HG02973 (cell line): ENCODE results near the gene PITRM1.
"Not testable (repeated sequence)": the region's sequence is repeated elsewhere in the genome, so short reads cannot be mapped to it uniquely, and the experiment has no call there.

Source experiments
- ATAC-seq: cut with Tn5 transposase; IDR thresholded peaks from one replicate; pipeline ENCODE4 v1.9.1; 2021; ENCODE audit warnings: moderate library complexity; ENCODE audit not compliant: unreplicated experiment

PITRM1 gene

GRCh38 chr10:3123571-3124411 is 48.8 kb downstream of the PITRM1 start:
- no peak for ATAC-seq

- no peak for ATAC-seq
Observed at GRCh38 chr10:3122486-3123205, 49.9 kb downstream of the PITRM1 start.

DNA sequence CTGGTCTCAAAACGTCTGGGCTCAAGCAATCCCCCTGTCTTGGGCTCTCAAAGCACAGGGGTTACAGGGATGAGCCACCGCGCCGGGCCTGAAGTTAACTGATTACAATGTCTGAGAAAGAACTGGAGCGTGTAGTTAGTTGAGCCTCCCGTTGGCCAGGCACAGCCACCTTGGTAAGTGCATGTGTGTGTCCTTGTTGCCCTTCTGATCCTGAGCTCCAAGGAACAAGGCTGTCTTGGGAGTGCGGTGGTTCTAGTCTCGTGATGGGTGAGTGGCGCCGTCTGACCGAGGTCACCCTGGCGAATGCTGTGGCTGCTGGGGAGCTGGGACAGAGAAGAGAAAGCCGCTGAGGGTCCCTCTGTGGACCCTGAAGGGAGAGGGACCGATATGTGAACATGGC is 50.5 kb downstream of the PITRM1 start:
- ATAC-seq = no peak

DNA sequence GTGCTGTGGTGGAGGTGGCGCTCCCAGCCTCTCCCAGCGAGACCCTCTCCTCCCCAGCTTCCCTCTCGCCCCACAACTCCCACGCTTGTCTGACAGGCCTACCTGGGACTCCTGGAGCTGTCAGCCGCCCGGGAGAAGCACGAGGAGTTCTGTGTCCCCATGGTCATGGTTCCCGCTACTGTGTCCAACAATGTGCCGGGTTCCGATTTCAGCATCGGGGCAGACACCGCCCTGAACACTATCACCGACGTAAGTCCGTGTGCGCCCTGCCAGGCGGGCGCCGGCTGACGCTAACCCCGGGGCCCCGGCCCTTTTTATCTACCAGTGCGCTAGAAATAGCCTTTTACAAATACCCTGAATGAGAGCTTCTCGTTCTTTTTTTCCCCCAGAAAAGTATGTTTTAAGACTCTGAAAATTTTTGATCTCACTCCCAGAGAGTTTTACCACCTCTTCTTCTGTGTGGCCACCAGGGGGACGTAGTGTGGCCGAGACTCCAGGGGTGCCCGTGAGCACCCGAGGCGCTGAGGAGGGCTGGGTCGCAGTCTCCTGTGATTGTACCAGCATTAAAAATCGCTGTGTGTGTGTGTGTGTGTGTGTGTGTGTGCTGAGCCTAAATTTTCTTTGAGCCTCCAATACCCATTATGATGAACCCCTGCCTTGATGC is 52.7 kb downstream of the PITRM1 start:
- no peak for ATAC-seq

DNA sequence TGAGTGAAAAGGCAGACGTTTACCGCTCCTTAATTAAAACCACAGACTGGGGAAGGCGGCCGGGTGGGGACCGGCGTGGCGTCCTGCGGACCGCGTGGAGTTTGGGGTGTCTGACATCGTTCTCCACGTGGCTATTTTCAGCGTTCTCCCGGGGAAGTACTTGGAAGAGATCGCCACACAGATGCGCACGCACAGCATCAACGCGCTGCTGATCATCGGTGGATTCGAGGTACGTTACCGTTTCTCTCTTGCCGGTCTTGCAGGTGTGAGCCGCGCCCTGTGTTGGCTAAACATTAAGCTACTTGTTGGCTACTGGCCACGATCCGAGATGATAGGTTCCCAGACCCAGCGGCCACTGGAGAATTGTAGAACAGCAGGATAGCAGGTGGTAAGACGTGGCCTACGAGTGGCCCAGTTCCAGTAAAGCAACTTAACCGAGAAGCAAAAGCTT is 53.9 kb downstream of the PITRM1 start:
- ATAC-seq = no peak

DNA sequence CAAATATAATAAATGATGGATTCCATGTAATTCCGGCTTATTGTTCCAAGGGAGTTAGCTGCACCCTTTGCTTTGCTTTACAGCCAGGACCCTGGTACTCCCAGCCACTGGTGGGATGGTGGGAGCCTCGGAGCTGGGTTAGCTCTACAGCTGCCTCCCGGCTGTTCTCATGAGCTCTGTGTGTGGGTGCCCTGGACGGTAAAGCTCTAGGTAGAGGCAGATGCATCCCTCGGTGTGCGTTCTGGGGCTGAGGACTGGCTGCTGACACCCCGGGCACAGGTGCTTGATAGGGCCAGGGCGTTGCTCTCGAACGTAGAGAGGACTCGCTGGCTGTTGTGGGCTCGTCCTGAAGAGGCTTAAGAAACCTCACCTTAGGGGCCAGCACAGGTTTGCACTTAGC is 55.1 kb downstream of the PITRM1 start:
- ATAC-seq = no peak

GRCh38 chr10:3116508-3117100 is 56.0 kb downstream of the PITRM1 start:
- ATAC-seq = no peak

GRCh38 chr10:3115685-3116084 is 56.9 kb downstream of the PITRM1 start:
- ATAC-seq = no peak

DNA sequence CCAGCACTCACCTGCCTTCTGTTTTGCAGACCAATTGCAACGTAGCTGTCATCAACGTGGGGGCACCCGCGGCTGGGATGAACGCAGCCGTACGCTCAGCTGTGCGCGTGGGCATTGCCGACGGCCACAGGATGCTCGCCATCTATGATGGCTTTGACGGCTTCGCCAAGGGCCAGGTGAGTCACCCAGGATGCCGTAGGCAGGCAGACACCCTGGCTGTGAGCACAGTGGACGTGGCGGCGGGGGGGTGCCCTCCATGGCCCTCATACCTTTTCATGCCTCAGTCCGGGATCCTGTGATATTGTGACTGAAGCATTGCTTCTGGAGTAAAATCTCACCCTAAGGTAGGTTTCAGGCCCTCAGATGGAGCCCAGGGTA is 59.2 kb downstream of the PITRM1 start:
- ATAC-seq = no peak

DNA sequence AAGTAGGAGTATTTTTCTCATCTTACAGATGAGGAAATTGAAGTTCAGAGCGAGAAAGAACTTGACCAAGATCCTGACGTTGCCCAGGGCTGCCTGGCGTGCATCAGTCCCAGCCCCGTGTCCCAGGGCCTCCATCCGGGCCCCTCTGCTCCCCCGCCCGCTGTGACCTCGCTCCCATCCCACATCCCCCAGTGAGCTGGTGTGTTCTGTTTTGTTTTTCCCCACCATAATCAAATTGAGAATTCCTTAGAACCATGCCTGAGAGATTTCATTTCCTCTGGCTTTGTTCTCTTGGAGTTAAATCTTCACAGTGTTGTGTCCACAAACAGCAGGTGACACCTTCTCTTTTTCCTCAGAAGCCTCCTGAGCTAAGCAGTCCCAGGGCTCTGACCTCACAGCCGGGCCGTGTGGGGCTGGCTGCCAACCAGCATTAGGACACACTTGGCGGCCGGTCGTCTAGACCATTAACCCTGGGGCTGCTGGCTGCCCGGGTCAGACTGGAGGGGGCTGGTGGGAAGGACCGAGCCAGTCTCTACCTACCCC is 60.9 kb downstream of the PITRM1 start:
- ATAC-seq = no peak

DNA sequence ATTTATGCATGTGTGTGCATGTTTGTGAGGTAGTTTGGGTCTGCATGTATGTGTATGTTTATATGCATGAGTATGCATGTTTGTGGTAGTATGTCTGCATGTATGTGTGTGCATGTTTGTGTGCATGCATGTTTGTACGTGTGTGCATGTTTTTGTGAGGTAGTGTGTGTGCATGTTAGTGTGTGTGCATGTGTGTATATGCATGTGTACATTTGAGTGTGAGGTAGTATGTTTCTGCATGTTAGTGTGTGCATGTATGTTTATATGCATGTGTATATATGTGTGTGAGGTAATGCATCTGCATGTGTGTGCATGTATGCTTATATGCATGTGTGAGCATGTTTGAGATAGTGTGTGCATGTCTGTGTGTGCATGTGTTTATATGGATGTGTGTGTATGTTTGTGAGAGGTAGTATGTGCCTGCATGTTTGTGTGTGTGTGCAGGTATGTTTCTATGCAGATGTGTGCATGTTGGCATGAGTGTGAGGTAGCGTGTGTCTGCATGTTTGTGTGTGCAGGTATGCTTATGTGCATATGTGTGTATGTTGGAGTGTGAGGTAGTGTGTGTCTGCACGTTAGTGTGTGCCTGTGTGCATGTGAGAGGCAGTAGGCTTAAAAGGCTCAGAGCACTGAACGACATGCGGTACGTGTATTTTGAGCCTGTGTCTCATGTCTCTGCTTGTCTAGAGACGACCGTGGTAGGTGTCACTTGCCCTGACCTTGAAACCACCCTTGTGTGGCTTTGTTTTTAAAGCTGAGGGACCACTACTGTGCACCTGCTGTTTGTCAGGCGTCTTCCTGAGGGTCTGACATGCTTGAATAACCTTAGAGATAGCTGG is 61.6 kb downstream of the PITRM1 start:
- no peak for ATAC-seq

- no peak for ATAC-seq
Observed at GRCh38 chr10:3109633-3110032, 62.9 kb downstream of the PITRM1 start.

DNA sequence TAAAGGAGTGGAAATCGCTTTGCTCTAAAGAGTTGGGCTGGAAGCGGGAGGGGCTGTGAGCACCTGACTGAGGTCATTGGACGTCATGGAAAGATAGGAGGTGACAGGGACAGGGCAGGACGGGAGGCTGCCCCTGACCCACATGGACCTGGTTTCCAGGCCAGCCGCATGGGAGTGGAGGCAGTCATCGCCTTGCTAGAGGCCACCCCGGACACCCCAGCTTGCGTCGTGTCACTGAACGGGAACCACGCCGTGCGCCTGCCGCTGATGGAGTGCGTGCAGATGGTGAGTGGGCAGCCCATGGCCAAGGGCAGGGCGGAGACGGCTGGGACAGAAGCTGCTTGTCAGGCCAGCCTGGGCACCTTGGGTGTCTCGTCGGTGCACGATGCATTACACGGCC is 63.4 kb downstream of the PITRM1 start:
- ATAC-seq = no peak

GRCh38 chr10:3108575-3109105 is 63.9 kb downstream of the PITRM1 start:
- no peak for ATAC-seq

DNA sequence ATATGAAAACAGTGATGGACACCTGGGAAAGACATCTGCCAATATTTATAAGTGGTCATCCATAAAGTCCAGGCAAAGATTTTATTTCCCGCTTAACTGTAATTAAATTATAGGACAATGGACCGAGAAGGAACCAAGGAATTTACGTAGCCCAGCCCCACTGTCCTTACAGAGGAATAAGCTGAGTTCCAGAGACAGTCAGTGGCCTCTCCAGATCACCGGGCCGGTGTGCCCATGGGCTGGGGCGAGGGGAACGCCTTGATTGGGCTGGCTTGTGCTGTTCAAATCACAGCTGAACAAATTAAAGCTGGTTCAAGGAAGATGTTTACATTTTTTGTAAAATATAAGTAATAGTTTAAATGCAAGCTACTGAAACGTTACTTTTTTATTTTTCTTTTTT is 64.5 kb downstream of the PITRM1 start:
- no peak for ATAC-seq

GRCh38 chr10:3107426-3107961 is 65.1 kb downstream of the PITRM1 start:
- ATAC-seq = no peak

GRCh38 chr10:3106928-3107425 is 65.6 kb downstream of the PITRM1 start:
- no peak for ATAC-seq

- ATAC-seq = not testable (repeated sequence)
Observed at GRCh38 chr10:3106328-3106727, 66.3 kb downstream of the PITRM1 start.

- no peak for ATAC-seq
Observed at GRCh38 chr10:3105905-3106304, 66.7 kb downstream of the PITRM1 start.
